ENCODE data around the gene ITGB8.

Gene ITGB8

GRCh38 chr7:20288036-20288435 is 42.7 kb upstream of the ITGB8 start:
- Histone ChIP-seq H3K4me3 (replicated peaks; ENCODE audit: insufficient read depth, low read length) (no peak overlapping the region), H3K27ac (replicated peaks) (no peak overlapping the region), H3K27me3 (ENCODE audit: insufficient read depth, poor library complexity, severe bottlenecking) (no peaks in the 10 kb centered on the region)
- TF ChIP-seq GABPA (IDR thresholded peaks at IDR 0.05; ENCODE audit: low read depth) (no peak), SPI1 (IDR thresholded peaks at IDR 0.05; ENCODE audit: borderline replicate concordance, low read depth) (no peak), CTCF (IDR thresholded peaks at IDR 0.05; ENCODE audit: insufficient read depth, low read length) (no peak), REST (IDR thresholded peaks at IDR 0.05; ENCODE audit: insufficient replicate concordance, low read depth) (no peak), POLR2AphosphoS5 (IDR thresholded peaks at IDR 0.05; ENCODE audit: low read depth) (no peak)
- no peak for DNase-seq (ENCODE audit: low read depth in 1 of 2, low spot score in 1 of 2)

GRCh38 chr7:20290505-20291111 is 40.1 kb upstream of the ITGB8 start:
- no peak for DNase-seq (ENCODE audit: low read depth in 1 of 2, low spot score in 1 of 2)
- TF ChIP-seq GABPA (IDR thresholded peaks at IDR 0.05; ENCODE audit: low read depth) (no peak), POLR2AphosphoS5 (IDR thresholded peaks at IDR 0.05; ENCODE audit: low read depth) (no peak), SPI1 (IDR thresholded peaks at IDR 0.05; ENCODE audit: borderline replicate concordance, low read depth) (no peak), CTCF (IDR thresholded peaks at IDR 0.05; ENCODE audit: insufficient read depth, low read length) (no peak), REST (IDR thresholded peaks at IDR 0.05; ENCODE audit: insufficient replicate concordance, low read depth) (no peak)
- no peaks in the 10 kb centered on the region for H3K27me3 ChIP-seq (ENCODE audit: insufficient read depth, poor library complexity, severe bottlenecking)
- no peak overlapping the region for H3K27ac ChIP-seq (replicated peaks)
- H3K4me3 ChIP-seq (replicated peaks; ENCODE audit: insufficient read depth, low read length), result no peak overlapping the region

GRCh38 chr7:20293336-20293735 is 37.4 kb upstream of the ITGB8 start:
- no peak overlapping the region for H3K4me3 ChIP-seq (replicated peaks; ENCODE audit: insufficient read depth, low read length)
- no peak for DNase-seq (ENCODE audit: low read depth in 1 of 2, low spot score in 1 of 2)

More at GRCh38 chr7:20293336-20293735, 37.4 kb upstream of the ITGB8 start:
- TF ChIP-seq REST (IDR thresholded peaks at IDR 0.05; ENCODE audit: insufficient replicate concordance, low read depth) (no peak), SPI1 (IDR thresholded peaks at IDR 0.05; ENCODE audit: borderline replicate concordance, low read depth) (no peak), CTCF (IDR thresholded peaks at IDR 0.05; ENCODE audit: insufficient read depth, low read length) (no peak), GABPA (IDR thresholded peaks at IDR 0.05; ENCODE audit: low read depth) (no peak), POLR2AphosphoS5 (IDR thresholded peaks at IDR 0.05; ENCODE audit: low read depth) (no peak)
- Histone ChIP-seq H3K27ac (replicated peaks) (no peak overlapping the region), H3K27me3 (ENCODE audit: insufficient read depth, poor library complexity, severe bottlenecking) (no peaks in the 10 kb centered on the region)
